Osteocyte (in vitro differentiated cells): ENCODE data around the gene EEF1AKMT4. TPM values are rescaled to one million over a fixed set of nuclear protein-coding genes. Genes with fewer than 3 reads are reported as not detected.
A peak's percentile ranks its signal among the peaks of the same experiment; 100 is the strongest.

Experiments
- DNase-seq: peaks from one replicate; pipeline ENCODE4 v3.0.0; 2021; ENCODE audit warnings: mixed read lengths; ENCODE audit not compliant: unreplicated experiment; ENCODE audit errors: extremely low spot score
- H3K27ac Mint-ChIP-seq: one replicate; pipeline ENCODE4 v1.8.0; 2021; ENCODE audit warnings: mild to moderate bottlenecking, mixed read lengths; ENCODE audit not compliant: unreplicated experiment
- H3K27me3 Mint-ChIP-seq: one replicate; pipeline ENCODE4 v1.8.0; 2021; ENCODE audit warnings: mixed read lengths; ENCODE audit not compliant: unreplicated experiment
- H3K36me3 Mint-ChIP-seq: one replicate; pipeline ENCODE4 v1.8.0; 2021; ENCODE audit warnings: mixed read lengths; ENCODE audit not compliant: unreplicated experiment
- H3K4me1 Mint-ChIP-seq: one replicate; pipeline ENCODE4 v1.8.0; 2021; ENCODE audit warnings: mixed read lengths; ENCODE audit not compliant: unreplicated experiment
- H3K4me3 Mint-ChIP-seq: one replicate; pipeline ENCODE4 v1.8.0; 2021; ENCODE audit warnings: mild to moderate bottlenecking, moderate library complexity, mixed read lengths; ENCODE audit not compliant: unreplicated experiment
- H3K9me3 Mint-ChIP-seq: one replicate; pipeline ENCODE4 v1.8.0; 2021; ENCODE audit warnings: mixed read lengths; ENCODE audit not compliant: unreplicated experiment
- total RNA-seq: library from RNA; stranded (reverse); gene quantifications from 2 replicates; pipeline ENCODE4 v1.2.1, GENCODE V29; 2021
- TF ChIP-seq, protein P1 (sequence below): fragments of 200-600 bp; sonication (generic); IDR thresholded peaks from 2 replicates; pipeline ENCODE4 v1.5.0; 2021; ENCODE audit warnings: antibody characterized with exemption, mild to moderate bottlenecking, moderate library complexity

EEF1AKMT4 gene
- total RNA-seq, 1 donor from 2014 or later: 4.5 TPM

DNA sequence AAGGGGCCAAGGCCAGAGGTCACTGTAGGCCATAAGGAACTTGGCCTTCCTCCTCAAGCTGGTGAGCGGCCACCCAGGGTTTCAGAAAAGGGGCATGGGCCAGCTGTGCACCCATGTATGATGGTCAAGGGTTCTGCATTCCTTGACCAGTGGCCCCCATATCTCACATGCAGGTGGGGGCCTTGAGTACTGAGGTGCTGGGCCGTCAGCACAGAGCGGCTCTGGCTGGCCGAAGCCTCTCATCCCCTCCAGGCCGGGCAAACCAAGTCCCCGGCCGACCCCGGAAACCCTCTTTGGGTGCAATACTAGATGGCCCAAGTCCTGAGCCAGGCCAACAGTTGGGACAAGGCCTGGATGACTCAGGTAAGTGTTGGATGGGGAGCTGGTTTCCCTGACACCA is 10.3 kb upstream of the EEF1AKMT4 start:
- Mint-ChIP-seq H3K9me3 (no peaks in the 10 kb centered on the region), H3K27me3 (no peaks in the 10 kb centered on the region), H3K36me3 (peaks cover 14% of the 10 kb centered on the region), H3K27ac (no peak overlapping the region), H3K4me3 (no peak overlapping the region), H3K4me1 (no peaks in the 10 kb centered on the region)
- TF ChIP-seq, protein P1, sequence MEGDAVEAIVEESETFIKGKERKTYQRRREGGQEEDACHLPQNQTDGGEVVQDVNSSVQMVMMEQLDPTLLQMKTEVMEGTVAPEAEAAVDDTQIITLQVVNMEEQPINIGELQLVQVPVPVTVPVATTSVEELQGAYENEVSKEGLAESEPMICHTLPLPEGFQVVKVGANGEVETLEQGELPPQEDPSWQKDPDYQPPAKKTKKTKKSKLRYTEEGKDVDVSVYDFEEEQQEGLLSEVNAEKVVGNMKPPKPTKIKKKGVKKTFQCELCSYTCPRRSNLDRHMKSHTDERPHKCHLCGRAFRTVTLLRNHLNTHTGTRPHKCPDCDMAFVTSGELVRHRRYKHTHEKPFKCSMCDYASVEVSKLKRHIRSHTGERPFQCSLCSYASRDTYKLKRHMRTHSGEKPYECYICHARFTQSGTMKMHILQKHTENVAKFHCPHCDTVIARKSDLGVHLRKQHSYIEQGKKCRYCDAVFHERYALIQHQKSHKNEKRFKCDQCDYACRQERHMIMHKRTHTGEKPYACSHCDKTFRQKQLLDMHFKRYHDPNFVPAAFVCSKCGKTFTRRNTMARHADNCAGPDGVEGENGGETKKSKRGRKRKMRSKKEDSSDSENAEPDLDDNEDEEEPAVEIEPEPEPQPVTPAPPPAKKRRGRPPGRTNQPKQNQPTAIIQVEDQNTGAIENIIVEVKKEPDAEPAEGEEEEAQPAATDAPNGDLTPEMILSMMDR: no peak
- no peak for DNase-seq

DNA sequence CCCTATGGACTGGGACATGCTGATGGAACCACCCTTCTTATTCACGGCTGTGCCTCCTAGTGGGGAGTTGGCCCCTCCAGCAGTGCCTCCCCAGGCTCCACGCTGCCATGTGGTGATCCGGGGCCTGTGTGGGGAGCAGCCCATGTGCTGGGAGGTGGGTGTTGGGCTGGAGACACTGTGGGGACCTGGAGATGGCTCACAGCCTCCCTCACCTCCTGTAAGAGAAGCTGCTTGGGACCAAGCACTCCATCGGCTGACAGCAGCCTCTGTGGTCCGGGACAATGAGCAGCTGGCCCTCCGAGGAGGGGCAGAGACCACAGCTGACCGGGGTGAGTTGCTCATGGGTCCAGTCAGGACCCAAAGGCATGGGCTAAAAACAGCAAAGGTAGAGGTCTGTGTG is 9.8 kb upstream of the EEF1AKMT4 start:
- Mint-ChIP-seq H3K27ac (no peak overlapping the region), H3K36me3 (peaks cover 14% of the 10 kb centered on the region), H3K9me3 (no peaks in the 10 kb centered on the region), H3K27me3 (no peaks in the 10 kb centered on the region), H3K4me3 (no peak overlapping the region), H3K4me1 (no peaks in the 10 kb centered on the region)
- no peak for DNase-seq
- TF ChIP-seq, protein P1: no peak

DNA sequence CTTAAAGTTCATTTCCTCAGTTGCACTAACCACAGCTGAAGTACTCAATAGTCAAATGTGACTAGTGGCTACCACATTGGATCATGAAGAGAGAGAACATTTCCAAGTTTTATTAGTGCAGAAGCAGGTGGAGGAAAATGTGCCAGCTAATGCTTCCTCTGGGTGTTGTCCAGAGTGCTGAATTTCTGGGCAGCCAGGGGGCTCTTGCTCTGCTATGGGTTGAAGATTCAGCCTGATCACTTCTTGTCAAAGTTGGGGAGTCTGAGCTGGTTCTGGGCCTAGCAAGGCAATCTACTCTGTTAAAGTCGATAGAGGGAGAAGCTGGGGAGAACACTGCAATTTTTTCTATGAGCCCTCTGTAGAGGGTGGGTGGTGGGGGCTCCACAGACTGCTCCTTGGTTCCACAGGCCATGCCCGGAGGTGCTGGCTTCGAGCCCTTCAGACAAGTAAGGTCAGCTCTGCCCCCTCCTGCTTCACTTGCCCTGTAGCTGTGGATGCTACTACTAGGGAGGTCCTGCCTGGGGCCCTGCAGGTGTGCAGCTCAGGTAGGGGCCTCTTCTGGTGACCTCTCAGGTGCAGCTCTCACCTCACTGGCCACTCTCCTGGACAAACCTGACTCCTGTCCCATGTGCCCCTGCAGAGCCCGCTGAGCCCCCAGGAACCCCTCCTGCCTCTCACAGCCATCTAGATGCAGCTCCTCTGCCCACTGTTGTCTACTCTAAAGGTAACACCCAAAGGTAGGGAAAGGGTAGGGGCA is 8.9 kb upstream of the EEF1AKMT4 start:
- DNase-seq: no peak
- H3K4me3 Mint-ChIP-seq: no peak overlapping the region
- H3K36me3 Mint-ChIP-seq: peaks cover 21% of the 10 kb centered on the region
- no peaks in the 10 kb centered on the region for H3K4me1 Mint-ChIP-seq
- H3K27me3 Mint-ChIP-seq: no peaks in the 10 kb centered on the region
- no peaks in the 10 kb centered on the region for H3K9me3 Mint-ChIP-seq
- no peak overlapping the region for H3K27ac Mint-ChIP-seq
- TF ChIP-seq, protein P1: peak; percentile 10

DNA sequence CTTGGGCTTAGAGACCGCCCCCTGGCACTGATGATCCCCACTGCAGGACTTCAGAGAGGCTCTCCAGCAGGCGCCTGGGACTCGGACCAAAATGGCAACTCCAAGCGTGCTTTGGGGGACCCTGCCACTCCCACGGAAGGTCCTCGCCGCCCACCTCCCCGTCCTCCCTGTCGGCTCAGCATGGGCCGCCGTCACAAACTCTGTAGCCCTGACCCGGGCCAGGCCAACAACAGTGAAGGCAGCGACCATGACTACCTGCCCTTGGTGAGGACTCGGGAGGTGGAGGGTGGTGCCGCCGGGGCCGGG is 8.4 kb upstream of the EEF1AKMT4 start:
- Mint-ChIP-seq H3K27ac (no peak overlapping the region), H3K4me1 (no peaks in the 10 kb centered on the region), H3K9me3 (no peaks in the 10 kb centered on the region), H3K36me3 (peaks cover 25% of the 10 kb centered on the region), H3K4me3 (no peak overlapping the region), H3K27me3 (no peaks in the 10 kb centered on the region)
- DNase-seq: no peak
- TF ChIP-seq, protein P1: no peak

DNA sequence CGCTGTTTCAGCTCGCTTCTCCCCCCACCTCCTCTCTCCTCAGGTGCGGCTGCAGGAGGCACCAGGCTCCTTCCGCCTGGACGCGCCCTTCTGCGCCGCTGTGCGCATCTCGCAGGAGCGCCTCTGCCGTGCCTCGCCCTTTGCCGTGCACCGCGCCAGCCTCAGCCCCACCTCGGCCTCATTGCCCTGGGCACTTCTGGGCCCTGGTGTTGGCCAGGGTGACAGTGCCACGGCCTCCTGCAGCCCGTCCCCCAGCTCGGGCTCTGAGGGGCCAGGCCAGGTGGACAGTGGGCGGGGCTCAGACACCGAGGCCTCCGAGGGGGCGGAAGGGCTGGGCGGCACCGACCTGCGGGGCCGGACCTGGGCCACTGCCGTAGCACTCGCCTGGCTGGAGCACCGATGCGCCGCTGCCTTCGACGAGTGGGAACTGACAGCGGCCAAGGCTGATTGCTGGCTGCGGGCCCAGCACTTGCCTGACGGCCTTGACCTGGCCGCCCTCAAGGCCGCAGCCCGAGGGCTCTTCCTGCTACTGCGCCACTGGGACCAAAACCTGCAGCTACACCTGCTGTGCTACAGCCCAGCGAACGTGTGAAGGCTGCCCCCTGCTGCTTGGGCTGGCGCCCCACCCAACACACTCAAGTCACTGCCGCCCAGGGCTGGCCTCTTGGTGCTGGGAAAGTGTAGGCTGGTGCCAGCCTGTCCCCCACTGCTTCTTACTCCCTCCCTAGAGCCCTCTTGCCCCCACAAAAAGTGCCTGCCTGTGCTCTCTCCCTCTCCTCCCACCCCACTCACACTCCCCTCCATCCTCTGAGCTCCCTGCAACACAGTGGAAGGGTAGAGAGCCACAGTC is 7.8 kb upstream of the EEF1AKMT4 start:
- H3K27ac Mint-ChIP-seq: no peak overlapping the region
- H3K4me1 Mint-ChIP-seq: no peaks in the 10 kb centered on the region
- H3K36me3 Mint-ChIP-seq: peaks cover 25% of the 10 kb centered on the region
- TF ChIP-seq, protein P1: peak; percentile 14
- H3K9me3 Mint-ChIP-seq: no peaks in the 10 kb centered on the region
- H3K4me3 Mint-ChIP-seq: no peak overlapping the region
- no peak for DNase-seq
- no peaks in the 10 kb centered on the region for H3K27me3 Mint-ChIP-seq
